B cell (primary cell): Measurements from ENCODE around the gene PRKCA.

Source experiments
- EZH2 ChIP-seq: IDR thresholded peaks from 2 replicates; pipeline ENCODE4 v1.6.1; 2012; ENCODE audit warnings: borderline replicate concordance, low read depth, mild to moderate bottlenecking, moderate library complexity, low read length; ENCODE audit not compliant: insufficient read depth, poor library complexity, severe bottlenecking
- TF ChIP-seq, protein P1 (sequence below): fragments of 200-600 bp; IDR thresholded peaks from one replicate; pipeline ENCODE4 v1.8.0; 2022; ENCODE audit warnings: antibody characterized with exemption, mild to moderate bottlenecking

DNA sequence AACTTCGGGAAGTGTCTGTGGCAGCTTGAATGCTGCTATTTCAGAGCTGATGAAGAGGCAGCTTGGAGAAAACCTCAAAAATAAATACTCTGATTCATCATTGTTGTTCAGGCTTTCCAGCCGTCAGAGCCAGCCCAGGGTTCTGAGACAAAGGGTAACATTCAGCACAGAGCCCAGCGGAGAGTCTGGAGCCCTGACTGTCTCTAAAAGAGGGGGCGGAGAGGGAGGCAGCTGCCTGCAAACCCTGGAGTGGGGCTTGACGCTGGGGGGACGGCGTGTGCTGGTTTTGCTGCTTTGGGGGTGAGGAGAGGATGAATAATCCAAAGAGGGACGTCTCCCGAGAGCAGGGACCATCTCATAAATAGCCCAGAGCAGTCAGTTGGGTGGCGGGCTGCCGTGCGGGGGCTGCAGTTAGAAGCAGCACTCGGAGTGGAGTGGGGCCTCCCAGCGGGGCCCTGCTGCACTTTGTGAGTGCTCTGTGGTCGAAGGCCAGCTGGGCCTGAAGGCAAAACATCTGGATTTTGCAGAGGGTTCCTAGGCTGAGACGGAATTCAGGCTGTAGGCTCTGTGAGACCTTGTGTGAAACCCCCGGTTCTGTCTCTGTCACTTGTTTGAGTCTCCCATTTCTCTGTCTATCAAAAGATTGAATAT lies 237.8 kb downstream of the PRKCA start:
- TF ChIP-seq, protein P1, sequence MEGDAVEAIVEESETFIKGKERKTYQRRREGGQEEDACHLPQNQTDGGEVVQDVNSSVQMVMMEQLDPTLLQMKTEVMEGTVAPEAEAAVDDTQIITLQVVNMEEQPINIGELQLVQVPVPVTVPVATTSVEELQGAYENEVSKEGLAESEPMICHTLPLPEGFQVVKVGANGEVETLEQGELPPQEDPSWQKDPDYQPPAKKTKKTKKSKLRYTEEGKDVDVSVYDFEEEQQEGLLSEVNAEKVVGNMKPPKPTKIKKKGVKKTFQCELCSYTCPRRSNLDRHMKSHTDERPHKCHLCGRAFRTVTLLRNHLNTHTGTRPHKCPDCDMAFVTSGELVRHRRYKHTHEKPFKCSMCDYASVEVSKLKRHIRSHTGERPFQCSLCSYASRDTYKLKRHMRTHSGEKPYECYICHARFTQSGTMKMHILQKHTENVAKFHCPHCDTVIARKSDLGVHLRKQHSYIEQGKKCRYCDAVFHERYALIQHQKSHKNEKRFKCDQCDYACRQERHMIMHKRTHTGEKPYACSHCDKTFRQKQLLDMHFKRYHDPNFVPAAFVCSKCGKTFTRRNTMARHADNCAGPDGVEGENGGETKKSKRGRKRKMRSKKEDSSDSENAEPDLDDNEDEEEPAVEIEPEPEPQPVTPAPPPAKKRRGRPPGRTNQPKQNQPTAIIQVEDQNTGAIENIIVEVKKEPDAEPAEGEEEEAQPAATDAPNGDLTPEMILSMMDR: no peak
- TF ChIP-seq EZH2: no peak
